HAP-1 (cell line): ENCODE results near the gene ARMC6.
"Not testable (repeated sequence)": the region's sequence is repeated elsewhere in the genome, so short reads cannot be mapped to it uniquely, and the experiment has no call there.

Experiments
- DNase-seq, 2 experiments: peaks; one replicate each; pipeline ENCODE4 v3.0.0-alpha.2; 2016 to 2020; ENCODE audit warnings: low spot score in 2 of 2
- H3K27me3 ChIP-seq: fragments of 250-450 bp; sonication (Bioruptor Pico); 2 replicates; pipeline ENCODE4 v1.5.1; 2020; ENCODE audit warnings: low read depth, mild to moderate bottlenecking, moderate library complexity
- H3K36me3 ChIP-seq: fragments of 250-450 bp; sonication (Bioruptor Pico); replicated peaks from 2 replicates; pipeline ENCODE4 v1.5.1; 2020; ENCODE audit warnings: mild to moderate bottlenecking
- H3K4me1 ChIP-seq: fragments of 250-450 bp; sonication (Bioruptor Pico); 2 replicates; pipeline ENCODE4 v1.5.1; 2020; ENCODE audit warnings: mild to moderate bottlenecking
- H3K4me3 ChIP-seq: fragments of 250-450 bp; sonication (Bioruptor Pico); 2 replicates; pipeline ENCODE4 v1.5.1; 2020; ENCODE audit warnings: mild to moderate bottlenecking, moderate library complexity
- H3K9me3 ChIP-seq: fragments of 250-450 bp; sonication (Bioruptor Pico); 2 replicates; pipeline ENCODE4 v1.5.1; 2020; ENCODE audit warnings: mild to moderate bottlenecking, moderate library complexity
- in situ Hi-C: fragments of 300-500 bp; cut with MboI; formaldehyde crosslinking; loops from 3 replicates; pipeline ENCODE4 v1.14.3; 2020; ENCODE audit warnings: low sequenced_read_pairs, inconsistent platforms, mixed read lengths

ARMC6 gene

GRCh38 chr19:18998276-18998675 is 35.1 kb upstream of the ARMC6 start:
- in situ Hi-C loops = no loop called here
- Histone ChIP-seq H3K36me3 (peaks cover 76% of the 10 kb centered on the region), H3K4me3 (no peak overlapping the region), H3K4me1 (no peaks in the 10 kb centered on the region), H3K9me3 (no peaks in the 10 kb centered on the region), H3K27me3 (no peaks in the 10 kb centered on the region)
- no peak for DNase-seq

- H3K27me3 ChIP-seq = no peaks in the 10 kb centered on the region
- H3K36me3 ChIP-seq = peaks cover 76% of the 10 kb centered on the region
- H3K4me3 ChIP-seq = no peak overlapping the region
- in situ Hi-C loops = no loop called here
- no peaks in the 10 kb centered on the region for H3K4me1 ChIP-seq
- no peaks in the 10 kb centered on the region for H3K9me3 ChIP-seq
- no peak for DNase-seq
Measured at GRCh38 chr19:18999016-18999758, 34.2 kb upstream of the ARMC6 start.

GRCh38 chr19:18999896-19000620 is 33.3 kb upstream of the ARMC6 start:
- no peak for DNase-seq
- Histone ChIP-seq H3K27me3 (no peaks in the 10 kb centered on the region), H3K9me3 (no peaks in the 10 kb centered on the region), H3K4me1 (no peaks in the 10 kb centered on the region), H3K36me3 (peaks cover 76% of the 10 kb centered on the region), H3K4me3 (no peak overlapping the region)
- in situ Hi-C loops = no loop called here

- Histone ChIP-seq H3K36me3 (peaks cover 91% of the 10 kb centered on the region), H3K4me3 (no peak overlapping the region), H3K9me3 (no peaks in the 10 kb centered on the region), H3K27me3 (no peaks in the 10 kb centered on the region), H3K4me1 (no peaks in the 10 kb centered on the region)
- in situ Hi-C loops = no loop called here
- DNase-seq = no peak
Measured at GRCh38 chr19:19004144-19004543, 29.3 kb upstream of the ARMC6 start.

- Histone ChIP-seq H3K36me3 (peaks cover 93% of the 10 kb centered on the region), H3K9me3 (no peaks in the 10 kb centered on the region), H3K27me3 (no peaks in the 10 kb centered on the region), H3K4me1 (no peaks in the 10 kb centered on the region), H3K4me3 (no peak overlapping the region)
- DNase-seq = no peak
- in situ Hi-C loops = no loop called here
Measured at GRCh38 chr19:19006213-19006612, 27.2 kb upstream of the ARMC6 start.

- no peaks in the 10 kb centered on the region for H3K9me3 ChIP-seq
- H3K27me3 ChIP-seq = no peaks in the 10 kb centered on the region
- no peak overlapping the region for H3K4me3 ChIP-seq
- no peak for DNase-seq
- in situ Hi-C loops = no loop called here
- H3K4me1 ChIP-seq = no peaks in the 10 kb centered on the region
- H3K36me3 ChIP-seq = peaks cover 91% of the 10 kb centered on the region
Measured at GRCh38 chr19:19009951-19010350, 23.5 kb upstream of the ARMC6 start.

- Histone ChIP-seq H3K9me3 (no peaks in the 10 kb centered on the region), H3K36me3 (peaks cover 90% of the 10 kb centered on the region), H3K27me3 (no peaks in the 10 kb centered on the region), H3K4me3 (no peak overlapping the region), H3K4me1 (no peaks in the 10 kb centered on the region)
- in situ Hi-C loops = no loop called here
- DNase-seq = no peak
Measured at GRCh38 chr19:19010551-19010950, 22.9 kb upstream of the ARMC6 start.

GRCh38 chr19:19021115-19021514 is 12.3 kb upstream of the ARMC6 start:
- in situ Hi-C loops = no loop called here
- Histone ChIP-seq H3K27me3 (no peaks in the 10 kb centered on the region), H3K9me3 (no peaks in the 10 kb centered on the region), H3K36me3 (peaks cover 82% of the 10 kb centered on the region), H3K4me1 (no peaks in the 10 kb centered on the region), H3K4me3 (no peak overlapping the region)
- no peak for DNase-seq

- in situ Hi-C loops = no loop called here
- H3K4me3 ChIP-seq = no peak overlapping the region
- no peaks in the 10 kb centered on the region for H3K9me3 ChIP-seq
- peaks cover 82% of the 10 kb centered on the region for H3K36me3 ChIP-seq
- H3K4me1 ChIP-seq = no peaks in the 10 kb centered on the region
- DNase-seq = no peak
- H3K27me3 ChIP-seq = no peaks in the 10 kb centered on the region
Measured at GRCh38 chr19:19022380-19022961, 10.9 kb upstream of the ARMC6 start.

GRCh38 chr19:19023376-19023775 is 10.0 kb upstream of the ARMC6 start:
- H3K27me3 ChIP-seq, DNase-seq, in situ Hi-C loops, H3K9me3 ChIP-seq, H3K4me3 ChIP-seq, H3K4me1 ChIP-seq: not testable (repeated sequence)
- peaks cover 82% of the 10 kb centered on the region for H3K36me3 ChIP-seq

- in situ Hi-C loops = no loop called here
- no peaks in the 10 kb centered on the region for H3K9me3 ChIP-seq
- no peak overlapping the region for H3K4me3 ChIP-seq
- peaks cover 94% of the 10 kb centered on the region for H3K36me3 ChIP-seq
- H3K27me3 ChIP-seq = no peaks in the 10 kb centered on the region
- no peaks in the 10 kb centered on the region for H3K4me1 ChIP-seq
- no peak for DNase-seq
Measured at GRCh38 chr19:19025861-19026260, 7.5 kb upstream of the ARMC6 start.

GRCh38 chr19:19026299-19026971 is 7.0 kb upstream of the ARMC6 start:
- DNase-seq = no peak
- H3K36me3 ChIP-seq = peaks cover 96% of the 10 kb centered on the region
- no peak overlapping the region for H3K4me3 ChIP-seq
- no peaks in the 10 kb centered on the region for H3K4me1 ChIP-seq
- in situ Hi-C loops = no loop called here
- H3K27me3 ChIP-seq = no peaks in the 10 kb centered on the region
- H3K9me3 ChIP-seq = no peaks in the 10 kb centered on the region

- H3K4me3 ChIP-seq = no peak overlapping the region
- in situ Hi-C loops = no loop called here
- DNase-seq = no peak
- 0 out of 2 replicates have a peak, but pooled peaks cover 3% of the 10 kb centered on the region for H3K4me1 ChIP-seq
- no peaks in the 10 kb centered on the region for H3K9me3 ChIP-seq
- H3K27me3 ChIP-seq = no peaks in the 10 kb centered on the region
- H3K36me3 ChIP-seq = peaks cover 88% of the 10 kb centered on the region
Measured at GRCh38 chr19:19027228-19027627, 6.2 kb upstream of the ARMC6 start.

GRCh38 chr19:19028526-19028925 is 4.9 kb upstream of the ARMC6 start:
- 0 out of 2 replicates have a peak, but pooled peaks cover 3% of the 10 kb centered on the region for H3K4me1 ChIP-seq
- peaks cover 75% of the 10 kb centered on the region for H3K36me3 ChIP-seq
- in situ Hi-C loops = no loop called here
- no peaks in the 10 kb centered on the region for H3K27me3 ChIP-seq
- no peaks in the 10 kb centered on the region for H3K9me3 ChIP-seq
- no peak for DNase-seq
- H3K4me3 ChIP-seq = no peak overlapping the region
